Stimulated activated CD8-positive, alpha-beta memory T cell treated with anti-CD3 and anti-CD28 coated beads, Interleukin-4, amount 100 ng/mL, for 4 hours (primary cell): ENCODE data around the gene LIMS1.
"Not testable (repeated sequence)": the region's sequence is repeated elsewhere in the genome, so short reads cannot be mapped to it uniquely, and the experiment has no call there.

ENCODE experiments used
- DNase-seq, 2 donors: peaks; one replicate each; pipeline ENCODE4 v3.0.0-alpha.2; 2020; ENCODE audit warnings: low read depth in 2 of 2, low spot score in 1 of 2

LIMS1 gene

DNA sequence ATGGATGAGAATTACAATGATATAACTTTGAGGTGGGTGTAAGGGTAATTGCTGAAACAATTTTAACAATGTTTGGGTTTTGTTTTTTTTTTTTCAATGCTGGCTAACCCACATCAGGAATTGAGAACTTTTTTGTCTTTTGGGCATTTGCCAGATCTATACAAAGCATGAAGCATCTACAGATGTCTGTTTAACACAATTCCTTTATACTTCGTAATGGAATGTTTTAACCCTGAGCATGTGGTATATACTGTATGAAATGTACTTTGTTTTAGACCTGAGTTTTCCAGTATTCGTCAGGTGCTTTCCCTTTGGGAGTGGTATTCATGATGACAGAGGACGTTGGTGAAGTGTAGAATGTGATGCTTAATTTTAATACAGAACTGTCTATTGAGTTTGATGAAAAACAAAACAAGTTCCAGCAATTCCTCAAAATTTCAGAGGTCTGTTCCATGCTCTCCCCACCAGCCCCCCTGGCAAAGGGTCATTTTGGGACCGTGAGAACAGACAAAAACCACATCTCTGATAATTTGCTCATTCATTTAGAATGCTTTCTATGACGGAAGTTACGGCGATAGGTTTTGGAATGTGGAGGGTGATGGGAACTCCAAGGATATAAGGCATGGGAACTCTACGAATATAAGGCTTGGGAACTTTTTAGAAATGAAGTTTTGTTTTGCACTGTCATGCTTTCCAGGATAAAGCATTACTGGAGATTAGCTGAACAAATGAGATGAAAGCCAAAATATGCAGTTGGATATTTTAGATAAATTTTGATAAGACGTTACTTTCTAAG, 14.1 kb downstream of the LIMS1 start:
- DNase-seq, result no peak

- DNase-seq, result no peak
Measured at GRCh38 chr2:108552566-108552965, 18.3 kb downstream of the LIMS1 start.

GRCh38 chr2:108553209-108553919, 19.1 kb downstream of the LIMS1 start:
- no peak for DNase-seq

DNA sequence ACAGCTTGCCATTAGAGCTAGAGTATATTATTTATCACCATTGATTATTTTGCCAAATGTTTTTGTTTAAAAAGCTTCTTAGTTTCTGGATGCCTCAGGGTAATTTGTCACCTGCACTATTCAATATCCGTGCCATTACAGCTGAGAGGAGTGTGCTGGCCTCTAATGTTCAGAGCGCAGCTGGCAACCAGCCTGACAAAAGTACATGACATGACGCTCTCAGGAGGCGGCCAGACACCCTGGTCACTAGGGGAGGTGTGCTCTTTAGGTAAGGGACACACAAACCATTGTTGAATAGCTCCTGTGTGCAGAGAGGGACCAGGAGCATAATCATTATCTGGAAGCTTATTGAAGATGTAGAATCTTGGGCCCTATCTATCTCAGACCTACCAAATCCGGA, 20.3 kb downstream of the LIMS1 start:
- no peak for DNase-seq

DNA sequence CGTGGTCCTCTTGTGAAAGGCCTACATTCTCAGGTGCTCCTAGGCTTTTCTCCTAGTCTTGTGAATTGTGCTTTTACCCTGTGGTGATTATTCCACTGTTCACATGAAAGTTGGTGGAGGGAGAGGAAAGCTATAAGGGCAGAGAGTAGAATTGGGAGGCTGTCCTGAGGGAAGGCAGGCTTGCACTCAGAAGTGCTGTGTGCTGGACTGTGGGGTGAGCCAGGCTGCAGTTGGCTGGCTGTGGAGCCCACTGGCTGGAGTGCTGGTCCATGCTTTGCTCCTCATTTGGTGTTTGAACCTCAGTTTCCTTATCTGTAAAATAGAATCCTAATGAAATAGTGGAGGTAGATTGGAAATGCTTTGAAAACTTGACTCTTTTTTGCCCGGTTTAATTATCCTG, 21.3 kb downstream of the LIMS1 start:
- DNase-seq, result no peak

GRCh38 chr2:108556581-108556980, 22.3 kb downstream of the LIMS1 start:
- not testable (repeated sequence) for DNase-seq

DNA sequence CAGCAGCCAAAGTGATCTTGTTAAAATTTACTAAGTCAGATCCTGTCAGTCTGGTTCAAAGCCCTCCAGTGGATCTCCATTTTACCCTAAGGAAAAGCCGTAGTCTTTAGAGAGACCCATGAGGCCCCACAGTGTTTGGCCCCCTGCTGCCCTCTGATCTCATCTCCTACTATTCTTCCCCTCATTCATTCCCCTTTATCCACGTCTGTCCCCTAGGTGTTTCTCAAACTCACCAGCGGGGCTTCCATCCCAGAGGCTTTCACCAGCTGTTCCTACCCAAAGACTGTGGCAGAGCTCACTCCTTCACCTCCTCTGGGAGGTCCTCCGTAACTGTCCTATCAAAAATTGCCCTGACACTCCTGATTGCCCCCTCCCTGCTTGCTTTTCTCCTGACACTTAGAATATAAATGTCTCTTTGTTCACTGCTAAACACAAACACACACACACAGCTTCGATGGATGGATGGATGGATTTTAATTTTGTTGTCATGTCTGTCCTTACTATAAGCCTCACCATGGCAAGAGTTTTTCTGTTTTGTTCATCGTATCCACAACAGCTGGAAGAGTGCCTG, 26.1 kb downstream of the LIMS1 start:
- no peak for DNase-seq

DNA sequence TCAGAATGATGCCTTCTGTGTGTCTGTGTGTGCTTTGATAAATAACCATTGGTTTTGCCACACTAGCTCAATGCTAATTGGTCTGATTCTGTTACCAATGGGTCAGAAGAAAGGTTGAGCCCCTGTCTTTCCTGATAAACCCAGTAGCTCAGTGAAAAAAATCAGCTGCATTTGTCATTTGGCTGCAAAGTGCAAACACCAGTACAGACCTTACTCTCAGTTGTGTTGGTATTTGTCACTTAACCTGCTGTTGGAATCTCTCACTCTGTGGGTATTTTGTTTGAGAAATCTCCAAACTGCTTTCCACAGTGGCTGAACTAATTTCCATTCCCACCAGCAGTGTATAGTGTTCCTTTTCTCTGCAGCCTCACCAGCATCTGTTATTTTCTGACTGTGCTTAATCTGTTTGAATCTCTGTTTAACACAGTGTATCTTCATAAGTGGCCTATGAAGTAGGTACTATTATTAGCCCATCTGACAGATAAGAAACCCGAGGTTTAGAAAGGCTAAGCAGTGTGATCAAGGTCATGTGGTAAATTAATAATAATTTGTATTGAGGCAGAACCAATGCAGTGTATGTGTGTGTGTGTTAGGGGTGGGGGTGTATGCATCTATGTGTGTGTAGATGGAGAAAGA, 26.7 kb downstream of the LIMS1 start:
- DNase-seq, result no peak

DNA sequence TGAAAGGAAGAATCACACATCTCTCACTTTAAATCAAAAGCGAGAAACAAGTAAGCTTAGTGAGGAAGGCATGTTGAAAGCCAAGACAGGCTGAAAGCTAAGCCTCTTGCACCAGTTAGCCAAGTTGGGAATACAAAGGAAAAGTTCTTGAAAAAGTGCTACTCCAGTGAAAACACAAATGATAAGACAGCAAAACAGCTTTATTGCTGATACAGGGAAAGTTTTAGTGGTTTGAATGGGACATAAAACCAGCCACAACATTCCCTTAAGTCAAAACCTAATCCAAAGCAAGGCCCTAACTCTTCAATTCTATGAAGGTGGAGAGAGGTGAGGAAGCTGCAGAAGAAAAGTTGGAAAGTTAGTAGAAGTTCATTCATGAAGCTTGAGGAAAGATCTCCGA, 28.0 kb downstream of the LIMS1 start:
- DNase-seq, result no peak

DNA sequence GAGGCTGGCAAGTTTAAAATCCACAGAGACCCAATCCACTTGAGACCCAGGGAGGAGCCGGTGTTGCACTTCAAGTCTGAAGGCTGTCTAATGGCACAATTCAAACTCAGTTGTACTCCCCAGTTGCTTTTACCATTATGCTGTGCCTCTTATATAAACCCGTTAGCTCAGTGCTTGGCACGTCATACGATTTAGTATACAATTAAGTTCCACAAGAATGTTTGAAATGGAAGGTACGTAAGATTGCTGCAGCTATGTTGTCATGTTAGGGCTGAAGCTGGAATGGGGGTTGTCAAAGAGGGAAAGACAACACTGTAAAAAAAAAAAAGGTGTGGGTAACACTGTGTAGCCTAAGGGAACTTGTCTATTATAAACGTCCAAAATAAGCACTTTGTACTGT, 30.2 kb downstream of the LIMS1 start:
- no peak for DNase-seq

GRCh38 chr2:108565778-108566375, 31.6 kb downstream of the LIMS1 start:
- no peak for DNase-seq

DNA sequence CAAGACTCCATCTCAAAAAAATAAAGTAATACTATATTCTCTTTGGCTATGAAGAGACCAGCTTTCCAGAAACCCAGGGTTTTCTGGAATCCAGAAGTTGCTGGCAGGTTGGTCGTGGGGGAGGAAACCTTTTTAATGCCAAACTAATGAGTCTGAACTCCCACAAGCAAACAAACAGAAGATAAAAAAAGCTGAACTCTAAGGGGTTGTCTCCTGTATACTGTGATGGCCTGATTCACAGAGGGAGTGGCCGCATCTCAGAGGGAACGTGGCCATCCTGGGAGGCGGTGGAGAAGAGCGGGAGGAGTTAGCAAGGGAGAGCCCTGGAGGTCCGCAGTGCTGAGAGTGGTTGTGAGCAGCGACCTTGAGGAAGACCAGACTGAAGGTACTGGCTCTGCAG, 36.1 kb downstream of the LIMS1 start:
- DNase-seq, result no peak

GRCh38 chr2:108571286-108571685, 37.0 kb downstream of the LIMS1 start:
- DNase-seq, result no peak

- no peak for DNase-seq
Measured at GRCh38 chr2:108573061-108573460, 38.8 kb downstream of the LIMS1 start.

DNA sequence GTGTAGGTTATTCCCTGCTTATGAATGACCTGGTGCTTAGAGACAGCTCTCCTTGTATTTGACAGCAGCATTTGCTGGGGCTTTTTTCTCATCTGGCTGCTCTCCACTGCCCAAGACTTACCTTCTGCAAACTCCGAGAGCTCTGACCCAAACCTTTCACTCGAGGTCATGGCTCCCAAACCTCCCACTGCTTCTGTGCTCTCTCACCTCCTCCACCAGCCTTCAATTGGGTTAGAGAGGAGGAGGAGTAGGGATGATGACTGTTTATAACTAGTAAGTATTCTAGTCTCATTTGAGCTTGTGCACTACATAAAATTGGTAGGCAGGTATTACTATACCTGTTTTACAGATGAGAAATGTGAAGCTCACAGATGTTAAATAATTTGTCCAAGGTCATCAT, 40.1 kb downstream of the LIMS1 start:
- no peak for DNase-seq

- DNase-seq, result no peak
Measured at GRCh38 chr2:108575132-108575966, 41.1 kb downstream of the LIMS1 start.

GRCh38 chr2:108577099-108577498, 42.8 kb downstream of the LIMS1 start:
- DNase-seq, result no peak

DNA sequence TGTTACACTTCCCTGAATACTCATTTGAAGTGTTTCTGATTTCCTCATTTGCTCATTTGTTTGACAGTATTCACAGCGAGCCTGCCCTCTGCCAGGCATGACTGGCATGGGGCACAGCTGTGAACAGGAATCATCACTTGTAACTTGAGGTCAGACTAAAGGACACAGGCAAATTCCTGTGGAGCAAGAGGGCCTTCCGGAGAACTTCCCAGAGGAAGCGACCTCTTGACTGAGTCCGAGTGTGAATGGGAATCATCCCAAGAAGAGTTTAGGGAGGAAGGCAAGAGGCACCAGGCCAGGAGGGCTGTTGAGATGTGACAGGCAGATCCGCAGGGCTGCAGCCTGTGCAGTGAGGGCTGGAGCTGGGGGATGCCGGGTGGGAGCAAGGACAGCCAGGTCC, 45.4 kb downstream of the LIMS1 start:
- DNase-seq, result no peak

GRCh38 chr2:108580050-108580449, 45.8 kb downstream of the LIMS1 start:
- no peak for DNase-seq

DNA sequence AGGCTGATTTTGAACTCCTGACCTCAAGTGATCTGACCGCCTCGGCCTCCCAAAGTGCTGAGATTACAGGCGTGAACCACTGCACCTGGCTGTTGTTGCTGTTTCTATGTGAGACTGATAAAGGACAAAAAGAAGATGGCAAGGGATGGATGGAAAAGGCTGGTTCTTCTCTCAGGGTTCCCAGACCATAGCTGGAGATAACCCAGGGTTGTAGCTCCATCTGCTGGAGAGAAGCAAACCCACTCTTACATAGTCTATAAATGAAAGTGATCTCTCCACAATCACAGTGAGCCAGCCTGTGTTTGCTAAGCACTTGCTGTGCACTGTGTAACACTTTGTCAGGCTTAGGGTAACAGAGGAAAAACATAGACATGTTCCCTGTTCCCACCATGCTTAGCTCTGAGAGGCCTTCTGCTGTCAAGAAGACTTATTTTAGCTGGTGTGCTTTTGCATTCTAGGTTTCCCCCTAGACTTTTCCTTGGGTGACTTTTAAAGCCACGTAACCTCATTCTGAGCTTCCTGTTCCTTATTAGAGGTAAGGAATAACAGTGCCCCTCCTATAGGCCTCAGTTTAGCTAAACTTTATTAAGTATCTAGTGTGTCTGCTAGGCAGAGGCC, 49.7 kb downstream of the LIMS1 start:
- DNase-seq, result no peak
